Calu3 (cell line): ENCODE data around the gene CCBE1. TPM values are rescaled to one million over a fixed set of nuclear protein-coding genes. Genes with fewer than 3 reads are reported as not detected.

Source experiments
- BruUV-seq: library from RNA; stranded (reverse); fragments of 400-500 nt; replicated peaks from 2 replicates; lab custom pipeline; 2021; lab: Mats Ljungman, UMichigan
- CTCF ChIA-PET: fragments of 300-600 bp; sonication (Branson Sonifier 250); formaldehyde crosslinking; loops from one replicate; lab custom pipeline; 2022; ENCODE audit warnings: antibody characterized with exemption; lab: Charles Lee
- DNase-seq: peaks from one replicate; pipeline ENCODE4 v3.0.0; 2022
- H3K27ac Mint-ChIP-seq: one replicate; pipeline ENCODE4 v1.8.0; 2022; ENCODE audit warnings: mixed read lengths; ENCODE audit not compliant: unreplicated experiment
- H3K27me3 Mint-ChIP-seq: one replicate; pipeline ENCODE4 v1.8.0; 2022; ENCODE audit warnings: mixed read lengths; ENCODE audit not compliant: unreplicated experiment
- H3K36me3 Mint-ChIP-seq: one replicate; pipeline ENCODE4 v1.8.0; 2022; ENCODE audit warnings: mild to moderate bottlenecking, moderate library complexity, mixed read lengths; ENCODE audit not compliant: insufficient read depth, unreplicated experiment
- H3K4me1 Mint-ChIP-seq: one replicate; pipeline ENCODE4 v1.8.0; 2022; ENCODE audit warnings: mild to moderate bottlenecking, low read depth, mixed read lengths; ENCODE audit not compliant: unreplicated experiment
- H3K4me3 Mint-ChIP-seq: one replicate; pipeline ENCODE4 v1.8.0; 2022; ENCODE audit warnings: mild to moderate bottlenecking, low read depth, moderate library complexity, mixed read lengths; ENCODE audit not compliant: unreplicated experiment
- H3K9me3 Mint-ChIP-seq: one replicate; pipeline ENCODE4 v1.8.0; 2022; ENCODE audit warnings: low read depth, mixed read lengths; ENCODE audit not compliant: unreplicated experiment
- intact Hi-C: fragments of 100-400 bp; cut with micrococcal nuclease; formaldehyde crosslinking; loops from one replicate; pipeline ENCODE4 v1.10.0; 2022; ENCODE audit not compliant: unreplicated experiment
- total RNA-seq: library from RNA; stranded (reverse); gene quantifications from 2 replicates; pipeline ENCODE4 v1.2.3, GENCODE V29; 2022
- TF ChIP-seq, protein P1 (sequence below): fragments of 200-600 bp; IDR thresholded peaks from one replicate; pipeline ENCODE4 v1.8.0; 2022; ENCODE audit warnings: antibody characterized with exemption; ENCODE audit not compliant: unreplicated experiment

Gene CCBE1
- total RNA-seq, 1 experiment from 2014 or later, result 0.12 TPM

DNA sequence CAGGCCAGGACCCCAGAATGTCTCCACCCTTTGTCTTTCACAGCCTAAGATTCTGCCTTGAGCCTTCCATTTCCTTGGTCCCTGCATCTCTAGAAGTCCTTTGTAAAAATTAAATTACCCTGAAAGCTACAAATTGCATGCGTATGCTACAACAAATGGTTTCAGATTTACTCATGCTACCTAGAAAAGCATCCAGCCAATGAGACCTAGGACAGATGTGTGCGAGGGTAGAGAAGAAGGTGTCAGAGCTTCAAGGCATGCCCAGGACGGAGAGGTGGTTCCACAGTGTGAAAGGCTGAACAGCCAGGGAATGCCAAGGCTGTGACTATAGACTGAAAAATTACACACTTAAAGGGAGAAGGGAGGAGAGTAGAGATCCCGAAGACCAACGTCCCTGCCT is 40.2 kb downstream of the CCBE1 start:
- Mint-ChIP-seq H3K9me3 (no peaks in the 10 kb centered on the region), H3K4me1 (peaks cover under 1% of the 10 kb centered on the region), H3K4me3 (no peak overlapping the region), H3K27ac (no peak overlapping the region), H3K36me3 (no peaks in the 10 kb centered on the region), H3K27me3 (peaks cover 5% of the 10 kb centered on the region)
- intact Hi-C loops, result no loop called here
- no peak for DNase-seq
- BruUV-seq, result no TSS peak
- TF ChIP-seq, protein P1, sequence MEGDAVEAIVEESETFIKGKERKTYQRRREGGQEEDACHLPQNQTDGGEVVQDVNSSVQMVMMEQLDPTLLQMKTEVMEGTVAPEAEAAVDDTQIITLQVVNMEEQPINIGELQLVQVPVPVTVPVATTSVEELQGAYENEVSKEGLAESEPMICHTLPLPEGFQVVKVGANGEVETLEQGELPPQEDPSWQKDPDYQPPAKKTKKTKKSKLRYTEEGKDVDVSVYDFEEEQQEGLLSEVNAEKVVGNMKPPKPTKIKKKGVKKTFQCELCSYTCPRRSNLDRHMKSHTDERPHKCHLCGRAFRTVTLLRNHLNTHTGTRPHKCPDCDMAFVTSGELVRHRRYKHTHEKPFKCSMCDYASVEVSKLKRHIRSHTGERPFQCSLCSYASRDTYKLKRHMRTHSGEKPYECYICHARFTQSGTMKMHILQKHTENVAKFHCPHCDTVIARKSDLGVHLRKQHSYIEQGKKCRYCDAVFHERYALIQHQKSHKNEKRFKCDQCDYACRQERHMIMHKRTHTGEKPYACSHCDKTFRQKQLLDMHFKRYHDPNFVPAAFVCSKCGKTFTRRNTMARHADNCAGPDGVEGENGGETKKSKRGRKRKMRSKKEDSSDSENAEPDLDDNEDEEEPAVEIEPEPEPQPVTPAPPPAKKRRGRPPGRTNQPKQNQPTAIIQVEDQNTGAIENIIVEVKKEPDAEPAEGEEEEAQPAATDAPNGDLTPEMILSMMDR, result no peak
- CTCF ChIA-PET, result no interaction called here

- peaks cover 10% of the 10 kb centered on the region for H3K27me3 Mint-ChIP-seq
- H3K36me3 Mint-ChIP-seq, result no peaks in the 10 kb centered on the region
- no peak overlapping the region for H3K4me3 Mint-ChIP-seq
- intact Hi-C loops, result no loop called here
- no peak overlapping the region for H3K27ac Mint-ChIP-seq
- no peak for DNase-seq
- BruUV-seq, result no TSS peak
- H3K4me1 Mint-ChIP-seq, result no peaks in the 10 kb centered on the region
- CTCF ChIA-PET, result no interaction called here
- H3K9me3 Mint-ChIP-seq, result no peaks in the 10 kb centered on the region
- TF ChIP-seq, protein P1, result no peak
Observed at GRCh38 chr18:59656373-59656887, 40.8 kb downstream of the CCBE1 start.

DNA sequence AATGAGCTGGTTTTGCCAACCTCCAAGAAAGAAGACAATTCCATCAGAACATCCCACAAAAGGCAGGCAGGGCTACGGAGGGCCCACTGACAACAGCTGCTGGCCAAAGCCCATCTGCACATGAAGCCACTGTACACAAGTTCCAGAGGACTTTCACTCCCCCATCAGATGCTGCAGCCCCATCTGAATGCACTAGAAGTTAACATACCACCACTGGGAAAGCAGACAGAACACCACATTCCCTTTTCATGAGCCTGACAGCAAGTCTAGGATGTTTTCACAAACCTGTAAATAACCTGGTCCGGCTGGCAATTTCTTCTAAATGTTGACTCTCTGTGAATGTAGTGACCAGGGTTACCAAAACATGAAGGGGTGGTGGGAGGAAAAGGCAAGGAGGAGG is 41.5 kb downstream of the CCBE1 start:
- H3K4me3 Mint-ChIP-seq, result no peak overlapping the region
- H3K4me1 Mint-ChIP-seq, result no peaks in the 10 kb centered on the region
- TF ChIP-seq, protein P1, result no peak
- CTCF ChIA-PET, result no interaction called here
- H3K36me3 Mint-ChIP-seq, result no peaks in the 10 kb centered on the region
- H3K27me3 Mint-ChIP-seq, result peaks cover 18% of the 10 kb centered on the region
- H3K9me3 Mint-ChIP-seq, result no peaks in the 10 kb centered on the region
- intact Hi-C loops, result no loop called here
- no peak overlapping the region for H3K27ac Mint-ChIP-seq
- DNase-seq, result no peak
- no TSS peak for BruUV-seq

GRCh38 chr18:59651071-59651470 is 46.2 kb downstream of the CCBE1 start:
- no peaks in the 10 kb centered on the region for H3K4me1 Mint-ChIP-seq
- no peak for DNase-seq
- CTCF ChIA-PET, result interaction anchor here (1.4 kb wide), 1 partner anchor 19 kb away, joined by 3 read pairs; no protein-coding TSS in a partner anchor
- H3K27me3 Mint-ChIP-seq, result peaks cover 61% of the 10 kb centered on the region
- H3K9me3 Mint-ChIP-seq, result no peaks in the 10 kb centered on the region
- intact Hi-C loops, result no loop called here
- no peak overlapping the region for H3K27ac Mint-ChIP-seq
- H3K4me3 Mint-ChIP-seq, result no peak overlapping the region
- H3K36me3 Mint-ChIP-seq, result no peaks in the 10 kb centered on the region
- TF ChIP-seq, protein P1, result no peak
- no TSS peak for BruUV-seq
